Testis (tissue), 2 donors: ENCODE data around the gene SLC4A4.

Source experiments
- CTCF ChIP-seq, 3 experiments: fragments of 450-650 bp in 2 of 3; fragments of 200-600 bp in 1 of 3; sonication (generic) in 1 of 3; IDR thresholded peaks; one replicate each; pipeline ENCODE4 v1.5.1; 2016 to 2019; ENCODE audit warnings: antibody characterized with exemption in 3 of 3, mild to moderate bottlenecking in 2 of 3, moderate library complexity in 1 of 3
- POLR2A ChIP-seq: fragments of 450-650 bp; IDR thresholded peaks from one replicate; pipeline ENCODE4 v1.6.1; 2017; ENCODE audit warnings: antibody characterized with exemption, mild to moderate bottlenecking, moderate library complexity

- no peak for TF ChIP-seq POLR2A
- TF ChIP-seq CTCF (IDR thresholded peaks at IDR 0.05): no peak
These were observed 45.1 kb upstream of the SLC4A4 start for GRCh38 chr4:71293705-71294104.
